HepG2 (cell line): ENCODE results near the gene FBXL22. TPM values are rescaled to one million over a fixed set of nuclear protein-coding genes. Genes with fewer than 3 reads are reported as not detected.

Experiments
- CBFB ChIP-seq: sonication (generic); formaldehyde crosslinking; IDR thresholded peaks from 2 replicates; pipeline ENCODE4 v1.4.0; 2020; ENCODE audit warnings: missing genetic modification reagents
- CTCF ChIP-seq: sonication (generic); formaldehyde crosslinking; IDR thresholded peaks from 2 replicates; pipeline ENCODE4 v1.5.0; 2020; ENCODE audit warnings: mild to moderate bottlenecking, missing genetic modification reagents, moderate library complexity
- FIP1L1 ChIP-seq: fragments of 200-400 bp; formaldehyde crosslinking; IDR thresholded peaks from 2 replicates; pipeline ENCODE4 v1.6.1; 2018; ENCODE audit warnings: low read depth, mild to moderate bottlenecking, low read length, moderate library complexity, borderline replicate concordance; ENCODE audit not compliant: insufficient read depth
- HDAC1 ChIP-seq: sonication (generic); formaldehyde crosslinking; IDR thresholded peaks from 2 replicates; pipeline ENCODE4 v1.5.1; 2020; ENCODE audit warnings: mild to moderate bottlenecking, missing genetic modification reagents
- HIVEP1 ChIP-seq: sonication (generic); formaldehyde crosslinking; IDR thresholded peaks from 2 replicates; pipeline ENCODE4 v1.4.0; 2020; ENCODE audit warnings: mild to moderate bottlenecking, missing genetic modification reagents
- MAX ChIP-seq: IDR thresholded peaks from 2 replicates; pipeline ENCODE4 v1.6.1; 2012; ENCODE audit warnings: inconsistent platforms
- SAP130 ChIP-seq: IDR thresholded peaks from 2 replicates; pipeline ENCODE4 v1.6.1; 2016; ENCODE audit warnings: low read depth
- SMYD3 ChIP-seq: sonication (generic); formaldehyde crosslinking; IDR thresholded peaks from 2 replicates; pipeline ENCODE4 v1.8.1; 2023; ENCODE audit warnings: mild to moderate bottlenecking, missing genetic modification reagents
- SNAPC5 ChIP-seq: sonication (generic); formaldehyde crosslinking; IDR thresholded peaks from 2 replicates; pipeline ENCODE4 v1.8.1; 2023; ENCODE audit warnings: mild to moderate bottlenecking, missing genetic modification reagents, borderline replicate concordance
- SP1 ChIP-seq, 2 experiments: fragments of 450-650 bp in 1 of 2; sonication (generic) in 1 of 2; formaldehyde crosslinking in 1 of 2; IDR thresholded peaks; 2 replicates each; pipeline versions ENCODE4 v1.4.0 to v1.6.1; 2016 to 2020; ENCODE audit warnings: missing genetic modification reagents in 1 of 2
- ZBTB1 ChIP-seq: sonication (generic); formaldehyde crosslinking; IDR thresholded peaks from 2 replicates; pipeline ENCODE4 v1.4.0; 2020; ENCODE audit warnings: missing genetic modification reagents, borderline replicate concordance
- ZBTB7A ChIP-seq: sonication (generic); formaldehyde crosslinking; IDR thresholded peaks from 2 replicates; pipeline ENCODE4 v1.8.0; 2022; ENCODE audit warnings: mild to moderate bottlenecking, missing genetic modification reagents
- ZMYM3 ChIP-seq: sonication (generic); formaldehyde crosslinking; IDR thresholded peaks from 2 replicates; pipeline ENCODE4 v1.5.1; 2020; ENCODE audit warnings: mild to moderate bottlenecking, missing genetic modification reagents
- ZNF331 ChIP-seq: sonication (generic); formaldehyde crosslinking; IDR thresholded peaks from 2 replicates; pipeline ENCODE4 v1.4.0; 2020; ENCODE audit warnings: missing genetic modification reagents
- ZNF512B ChIP-seq: sonication (generic); formaldehyde crosslinking; IDR thresholded peaks from 2 replicates; pipeline ENCODE4 v1.5.1; 2020; ENCODE audit warnings: missing genetic modification reagents, mild to moderate bottlenecking, borderline replicate concordance
- ZNF709 ChIP-seq: sonication (generic); formaldehyde crosslinking; IDR thresholded peaks from 2 replicates; pipeline ENCODE4 v1.5.0; 2020; ENCODE audit warnings: mild to moderate bottlenecking, missing genetic modification reagents
- ZNF710 ChIP-seq: sonication (generic); formaldehyde crosslinking; IDR thresholded peaks from 2 replicates; pipeline ENCODE4 v1.5.0; 2020; ENCODE audit warnings: mild to moderate bottlenecking, missing genetic modification reagents, borderline replicate concordance
- ZNF724P ChIP-seq: sonication (generic); formaldehyde crosslinking; IDR thresholded peaks from 2 replicates; pipeline ENCODE4 v1.8.0; 2022; ENCODE audit warnings: missing genetic modification reagents, borderline replicate concordance
- ZNF788 ChIP-seq: sonication (generic); formaldehyde crosslinking; IDR thresholded peaks from 2 replicates; pipeline ENCODE4 v1.5.0; 2020; ENCODE audit warnings: mild to moderate bottlenecking, missing genetic modification reagents, borderline replicate concordance
- ZNF816 ChIP-seq: sonication (generic); formaldehyde crosslinking; IDR thresholded peaks from 2 replicates; pipeline ENCODE4 v1.8.0; 2022; ENCODE audit warnings: missing genetic modification reagents, mild to moderate bottlenecking, borderline replicate concordance
- ZNF879 ChIP-seq: sonication (generic); formaldehyde crosslinking; IDR thresholded peaks from 2 replicates; pipeline ENCODE4 v1.8.1; 2023; ENCODE audit warnings: missing genetic modification reagents
- ZNF891 ChIP-seq: sonication (generic); formaldehyde crosslinking; IDR thresholded peaks from 2 replicates; pipeline ENCODE4 v1.5.0; 2020; ENCODE audit warnings: mild to moderate bottlenecking, missing genetic modification reagents
- polyA plus RNA-seq, 8 experiments: library from polyadenylated mRNA; depleted of rRNA in 3 of 8; stranded (reverse) in 7 of 8; unstranded in 1 of 8; fragments of >200 nt; fragmentation: Illumina TruSeq in 4 of 8; extraction: Trizol in 4 of 8; gene quantifications; 2 replicates each; pipeline versions ENCODE4 v1.2.1 to v1.2.3, GENCODE V29; 2011 to 2016; ENCODE audit warnings: low read depth in 4 of 8, missing spikeins in 1 of 8, mixed read lengths in 1 of 8; ENCODE audit not compliant: insufficient read depth in 1 of 8
- total RNA-seq, 5 experiments: library from RNA; depleted of rRNA; stranded (reverse); fragments of >200 nt; fragmentation: Illumina TruSeq; extraction: Trizol; gene quantifications; 2 replicates each; pipeline ENCODE4 v1.2.3, GENCODE V29; 2016; ENCODE audit warnings: low read depth in 1 of 5

The FBXL22 gene
- total and polyA plus RNA-seq, 2 of the 13 experiments (the other 11 are each of a cell fraction or from before 2014, with no cell fraction given), result 0.15 to 0.33 TPM

GRCh38 chr15:63601026-63601703, 4.0 kb downstream of the FBXL22 start (continued):
- TF ChIP-seq ZNF512B (CRISPR knock-in tag) (0 out of 2 replicates have a peak, but pooled peaks have one; percentile 44), ZNF891 (CRISPR knock-in tag) (0 out of 2 replicates have a peak, but pooled peaks have one; percentile 30), CBFB (CRISPR knock-in tag) (peak; percentile 63), FIP1L1 (0 out of 2 replicates have a peak, but pooled peaks have one; percentile 24), ZNF879 (CRISPR knock-in tag) (no peak; the same call in 1 of the 2 replicates), ZBTB7A (0 out of 2 replicates have a peak, but pooled peaks have one; percentile 23), CTCF (CRISPR knock-in tag) (peak; percentile 20; the same call in 1 of the 2 replicates), ZNF788 (peak; percentile 21; the same call in 1 of the 2 replicates), HDAC1 (peak; percentile 3; the same call in 1 of the 2 replicates), ZNF724P (CRISPR knock-in tag) (no peak), MAX (no peak), SAP130 (CRISPR knock-in tag) (peak; percentile 20), ZNF816 (CRISPR knock-in tag) (no peak), ZNF709 (CRISPR knock-in tag) (peak; percentile 71), SP1 (IDR thresholded peaks at IDR 0.05) (no peak), SP1 (CRISPR knock-in tag; IDR thresholded peaks at IDR 0.05) (0 out of 2 replicates have a peak, but pooled peaks have one; percentile 9), SNAPC5 (CRISPR knock-in tag) (no peak), HIVEP1 (0 out of 2 replicates have a peak, but pooled peaks have one; percentile 49), ZMYM3 (CRISPR knock-in tag) (peak; percentile 32; the same call in 1 of the 2 replicates), ZNF710 (0 out of 2 replicates have a peak, but pooled peaks have one; percentile 17), ZNF331 (no peak), SMYD3 (CRISPR knock-in tag) (no peak), ZBTB1 (CRISPR knock-in tag) (peak; percentile 59; the same call in 1 of the 2 replicates)
